ENCODE measurements around the gene PAGE2.
"Not testable (repeated sequence)": the region's sequence is repeated elsewhere in the genome, so short reads cannot be mapped to it uniquely, and the experiment has no call there.

Gene PAGE2, protein sequence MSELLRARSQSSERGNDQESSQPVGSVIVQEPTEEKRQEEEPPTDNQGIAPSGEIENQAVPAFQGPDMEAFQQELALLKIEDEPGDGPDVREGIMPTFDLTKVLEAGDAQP

DNA sequence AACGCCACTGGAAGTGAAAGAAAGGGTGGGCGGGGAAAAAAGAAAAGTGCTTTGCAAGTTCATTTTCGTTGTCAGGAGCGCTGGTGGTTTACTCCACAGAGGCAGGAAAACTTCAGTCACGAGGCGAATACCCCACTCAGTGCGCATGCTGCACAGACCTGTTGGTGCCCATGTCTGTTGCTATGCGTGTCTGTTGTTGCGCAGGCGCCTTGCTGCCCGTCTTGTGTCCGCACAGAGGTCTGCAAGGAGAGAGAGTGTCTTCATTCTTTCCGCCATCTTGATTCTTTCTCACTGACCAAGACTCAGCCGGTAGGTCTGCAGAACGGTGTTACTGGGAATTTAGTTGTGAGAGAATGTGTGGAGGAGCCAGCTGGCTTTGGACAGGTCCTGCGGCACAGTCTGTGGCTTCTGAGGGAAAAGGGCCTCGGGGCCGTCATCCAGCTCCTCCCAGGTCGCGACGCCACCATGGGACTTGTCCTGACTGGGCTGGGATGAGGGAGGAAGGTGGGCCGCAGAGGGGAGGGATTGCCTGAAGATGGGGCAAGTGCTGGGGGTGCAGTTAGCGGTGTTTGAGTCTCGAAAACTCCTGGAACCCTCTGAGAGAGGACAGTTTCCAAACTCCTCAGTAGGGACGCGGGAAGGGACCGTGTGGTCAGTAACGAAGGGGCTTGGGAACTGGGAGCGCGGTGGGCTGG is at the start of gene PAGE2:
TSS of gene PAGE2 (plus strand) at position 224 of the 695 bp plus-strand sequence. CDS start 1,003 bp downstream, outside the sequence.
- no peak for DNase-seq

DNA sequence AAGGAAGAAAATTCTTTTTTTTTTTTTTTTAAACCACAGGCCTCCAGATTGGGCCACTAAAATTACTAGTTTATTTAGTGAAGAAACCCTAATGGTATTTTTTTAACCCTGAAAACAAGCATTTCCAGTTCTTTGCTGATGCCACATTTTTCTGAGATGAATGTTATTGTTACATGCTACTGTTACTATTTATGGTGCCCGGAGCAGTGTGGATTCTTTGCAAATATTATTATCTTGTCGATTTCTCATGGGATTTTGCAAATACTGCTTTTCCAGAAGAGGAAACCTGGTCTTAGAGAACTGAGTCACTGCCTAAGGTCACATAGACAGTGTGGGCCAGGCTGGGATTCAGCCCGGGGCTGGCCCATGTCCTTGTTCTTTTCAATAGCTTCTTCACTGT is 49.3 kb upstream of the PAGE2 start:
- no peak for DNase-seq

DNA sequence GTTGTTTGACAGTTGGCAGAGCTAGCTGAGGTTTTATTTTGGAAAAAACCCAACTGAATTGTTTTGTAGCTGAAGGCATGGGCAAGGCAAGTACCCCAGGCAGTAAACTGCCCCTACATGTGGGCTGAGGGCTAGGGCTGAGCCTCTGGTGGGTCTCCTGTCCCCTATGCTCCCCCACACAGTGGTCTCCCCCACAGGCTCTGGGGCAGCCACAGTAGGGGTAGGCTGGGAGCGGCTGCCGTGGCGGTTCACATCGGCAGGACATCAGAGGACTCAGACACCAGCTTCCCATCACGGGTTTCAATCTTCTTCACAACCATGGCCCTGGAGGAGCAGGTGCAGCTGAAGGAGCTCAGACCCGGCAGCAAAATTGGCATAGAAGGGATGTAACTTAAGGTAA is 47.3 kb upstream of the PAGE2 start:
- no peak for DNase-seq

DNA sequence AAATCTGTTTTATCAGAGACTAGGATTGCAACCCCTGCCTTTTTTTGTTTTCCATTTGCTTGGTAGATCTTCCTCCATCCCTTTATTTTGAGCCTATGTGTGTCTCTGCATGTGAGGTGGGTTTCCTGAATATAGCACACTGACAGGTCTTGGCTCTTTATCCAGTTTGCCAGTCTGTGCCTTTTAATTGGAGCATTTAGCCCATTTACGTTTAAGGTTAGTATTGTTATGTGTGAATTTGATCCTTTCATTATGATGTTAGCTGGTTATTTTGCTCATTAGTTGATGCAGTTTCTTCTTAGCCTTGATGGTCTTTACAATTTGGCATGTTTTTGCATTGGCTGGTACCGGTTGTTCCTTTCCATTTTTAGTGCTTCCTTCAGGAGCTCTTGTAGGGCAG is 38.2 kb upstream of the PAGE2 start:
- DNase-seq = not testable (repeated sequence)

DNA sequence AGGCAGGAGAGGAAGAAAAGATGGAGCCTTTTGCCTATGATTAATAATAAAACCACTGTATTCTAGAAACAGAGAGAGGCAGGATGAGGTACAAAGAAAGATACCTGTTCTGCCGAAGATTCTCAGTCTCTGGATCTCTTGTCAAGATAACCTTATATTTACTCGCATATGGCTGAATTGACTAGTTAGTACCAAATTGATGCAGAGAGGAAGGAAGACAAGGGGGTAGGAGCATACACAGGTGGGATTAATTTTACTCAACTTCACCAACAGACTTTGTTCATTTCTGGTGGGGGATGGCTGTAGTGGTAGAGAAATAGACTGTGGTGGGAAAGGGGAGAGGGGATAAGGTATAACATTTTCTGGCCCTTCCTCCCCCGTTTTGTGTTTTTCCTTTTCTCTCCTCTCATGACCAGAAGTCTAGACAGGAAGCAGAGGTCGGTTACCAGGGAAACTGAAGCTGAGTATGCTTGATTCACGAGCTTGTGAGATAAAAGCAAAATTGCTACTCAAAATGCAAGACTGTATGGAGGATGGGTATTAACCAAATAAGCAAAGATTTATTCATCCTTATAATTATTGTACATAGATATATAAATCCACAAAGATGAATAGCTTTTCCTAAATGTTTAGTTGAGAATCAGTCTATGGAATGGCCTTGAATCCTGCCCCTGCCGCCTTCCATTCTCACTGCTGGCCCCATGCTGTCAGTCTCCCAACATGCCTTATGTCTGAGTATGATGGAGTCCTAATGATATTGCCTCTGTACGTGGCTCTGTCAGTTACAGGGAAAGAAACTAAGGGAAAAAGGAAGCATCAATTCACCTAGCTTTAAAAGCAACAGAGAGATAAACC is 31.8 kb upstream of the PAGE2 start:
- peak; percentile 10 to 48 for DNase-seq

DNA sequence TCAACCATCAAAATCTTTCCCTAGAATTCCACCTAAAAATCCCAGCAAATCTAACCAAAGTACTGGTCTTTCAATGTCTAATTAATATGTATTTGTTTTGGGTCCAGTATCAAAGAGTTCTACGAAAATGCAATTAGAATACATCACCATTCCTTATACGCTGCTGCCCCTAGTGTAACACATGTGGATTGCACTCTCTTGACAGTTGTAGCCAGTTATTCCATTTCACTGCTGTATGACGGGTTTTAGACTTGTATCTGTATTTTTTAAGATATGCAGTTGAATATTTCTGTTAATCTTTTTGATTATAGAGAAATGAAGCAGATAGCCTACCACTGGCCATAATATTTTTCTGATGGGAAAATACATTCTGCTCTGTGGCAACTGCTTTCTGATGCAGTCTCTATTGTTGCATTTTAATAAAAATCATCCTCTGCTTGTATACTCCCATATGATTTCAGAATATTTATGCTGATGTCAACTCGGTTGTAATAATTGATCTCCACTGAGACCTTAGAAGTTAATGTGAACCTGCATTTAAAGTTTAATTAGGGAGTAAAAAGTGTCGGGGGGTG is 31.1 kb upstream of the PAGE2 start:
- DNase-seq = peak; percentile 22 to 60

DNA sequence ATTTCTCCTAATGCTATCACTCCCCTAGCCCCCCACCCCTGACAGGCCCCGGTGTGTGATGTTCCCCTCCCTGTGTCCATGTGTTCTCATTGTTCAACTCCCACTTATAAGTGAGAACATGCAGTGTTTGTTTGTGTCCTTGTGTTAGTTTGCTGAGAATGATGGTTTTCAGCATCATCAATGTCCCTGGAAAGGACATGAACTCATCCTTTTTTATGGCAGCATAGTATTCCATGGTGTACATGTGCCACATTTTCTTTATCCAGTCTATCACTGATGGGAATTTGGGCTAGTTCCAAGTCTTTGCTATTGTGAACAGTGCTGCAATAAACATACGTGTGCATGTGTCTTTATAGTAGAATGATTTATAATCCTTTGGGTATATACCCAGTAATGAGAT is 21.6 kb upstream of the PAGE2 start:
- not testable (repeated sequence) for DNase-seq

DNA sequence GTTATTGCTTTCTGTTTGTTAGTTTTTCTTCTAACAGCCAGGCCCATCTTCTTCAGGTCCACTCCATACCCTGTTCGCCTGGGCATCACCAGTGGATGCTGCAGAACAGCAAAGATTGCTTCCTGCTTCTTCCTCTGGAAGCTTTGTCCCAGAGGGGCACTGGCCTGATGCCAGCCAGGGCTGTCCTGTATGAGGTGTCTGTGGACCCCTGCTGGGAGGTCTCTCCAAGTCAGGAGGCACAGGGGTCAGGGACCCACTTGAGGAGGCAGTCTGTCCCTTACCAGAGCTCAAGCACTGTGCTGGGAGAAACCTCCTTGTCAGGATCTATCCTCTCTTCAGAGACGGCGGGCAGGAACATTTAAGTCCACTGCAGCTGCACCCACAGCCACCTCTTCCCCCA is 16.5 kb upstream of the PAGE2 start:
- no peak for DNase-seq

DNA sequence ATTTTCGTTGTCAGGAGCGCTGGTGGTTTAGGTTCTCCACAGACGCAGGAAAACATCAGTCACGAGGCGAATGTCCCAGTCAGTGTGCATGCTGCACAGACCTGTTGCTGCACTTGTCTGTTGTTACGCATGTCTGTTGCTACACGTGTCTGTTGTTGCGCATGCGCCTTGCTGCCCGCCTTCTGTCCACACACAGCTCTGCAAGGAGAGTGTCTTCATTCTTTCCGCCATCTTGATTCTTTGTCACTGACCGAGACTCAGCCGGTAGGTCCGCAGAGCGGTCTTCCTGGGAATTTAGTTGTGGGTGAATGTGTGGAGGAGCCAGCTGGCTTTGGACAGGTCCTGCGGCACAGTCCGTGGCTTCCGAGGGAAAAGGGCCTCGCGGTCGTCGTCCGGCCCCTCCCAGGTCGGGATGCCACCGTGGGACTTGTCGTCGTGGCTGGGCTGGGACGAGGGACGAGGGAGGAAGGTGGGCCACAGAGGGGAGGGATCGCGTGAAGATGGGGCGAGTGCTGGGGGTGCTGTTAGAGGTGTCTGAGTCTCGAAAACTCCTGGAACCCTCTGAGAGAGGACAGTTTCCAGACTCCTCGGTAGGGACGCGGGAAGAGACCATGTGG is 13.9 kb upstream of the PAGE2 start, which contains the start of gene PAGE2B:
TSS of gene PAGE2B (plus strand) at position 180 of the 617 bp plus-strand sequence. CDS start 1,012 bp downstream, outside the sequence.
- no peak for DNase-seq

DNA sequence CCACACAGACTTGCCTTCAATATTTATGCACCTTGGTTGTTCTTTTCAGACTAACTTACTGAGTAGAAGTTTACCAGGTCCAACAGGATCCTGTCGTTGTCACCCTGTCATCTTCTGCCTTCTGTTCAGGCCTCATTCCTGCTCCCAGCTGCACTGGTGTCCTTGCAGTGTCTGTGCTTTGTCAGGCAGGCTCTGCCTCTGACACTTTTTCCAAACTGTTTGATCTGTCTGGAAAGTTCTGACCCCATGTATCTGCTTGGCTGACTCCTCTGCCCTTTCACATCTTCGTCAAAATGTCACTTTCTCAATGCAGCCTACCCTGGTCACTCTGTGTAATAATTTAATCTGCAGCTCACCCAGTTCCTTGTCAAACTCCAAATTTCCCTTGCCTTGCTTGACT is 9.9 kb downstream of the PAGE2 start:
- DNase-seq = no peak

DNA sequence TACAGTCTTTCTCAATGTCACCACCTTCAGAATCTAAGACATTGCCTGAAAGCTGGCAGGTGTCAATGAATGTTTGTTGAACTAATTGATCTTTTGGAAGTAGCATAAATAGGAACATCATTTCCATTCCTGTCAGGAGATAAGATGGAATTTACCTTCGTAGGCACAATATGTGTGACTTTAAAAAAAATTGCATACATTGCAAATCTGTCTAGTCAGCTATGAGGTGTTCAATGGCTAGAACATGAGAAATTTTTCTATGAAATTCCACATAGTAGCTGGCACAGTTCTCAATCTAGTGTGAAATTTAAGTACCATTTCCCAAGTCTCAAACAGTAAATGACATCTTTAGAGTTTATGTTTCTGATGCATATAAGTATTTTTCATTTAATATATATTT is 10.3 kb downstream of the PAGE2 start:
- DNase-seq = no peak

DNA sequence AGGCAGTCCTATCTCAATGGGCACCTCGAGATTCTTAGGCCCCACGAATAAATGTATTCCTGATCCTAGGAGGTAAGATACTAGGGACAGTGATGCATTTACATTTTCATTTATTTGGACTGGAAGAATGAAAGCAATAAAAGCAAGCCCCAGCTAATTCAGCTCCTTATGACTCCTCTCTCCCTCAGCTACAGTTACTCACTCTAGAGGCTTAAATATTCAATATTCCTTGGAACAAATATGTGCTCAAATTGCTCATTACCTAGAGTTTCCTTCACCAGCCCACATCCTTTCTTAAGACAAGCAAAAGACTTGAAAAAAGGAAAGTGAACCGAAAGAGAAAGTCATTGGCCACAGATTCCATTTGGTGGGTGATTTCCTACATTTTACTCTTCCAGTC is 13.9 kb downstream of the PAGE2 start:
- DNase-seq = no peak

DNA sequence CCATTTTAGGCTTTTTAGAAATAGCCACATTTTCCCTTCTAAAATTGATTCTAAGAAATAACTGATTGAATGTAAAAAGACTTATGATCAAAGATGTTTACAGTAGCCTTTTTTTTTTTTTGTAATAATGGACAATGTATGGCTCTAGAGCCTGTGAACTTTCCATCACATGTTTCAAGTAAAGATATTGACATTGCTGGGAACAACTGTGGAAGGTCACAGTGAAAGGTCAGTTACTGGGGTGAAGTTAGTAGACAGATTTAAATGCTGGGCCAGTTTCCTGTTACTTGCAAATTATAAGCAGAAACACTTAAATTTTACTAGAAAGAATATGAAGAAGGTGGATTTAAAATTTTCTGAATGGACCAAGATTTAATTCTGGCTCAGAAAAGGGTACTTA is 18.4 kb downstream of the PAGE2 start:
- no peak for DNase-seq

DNA sequence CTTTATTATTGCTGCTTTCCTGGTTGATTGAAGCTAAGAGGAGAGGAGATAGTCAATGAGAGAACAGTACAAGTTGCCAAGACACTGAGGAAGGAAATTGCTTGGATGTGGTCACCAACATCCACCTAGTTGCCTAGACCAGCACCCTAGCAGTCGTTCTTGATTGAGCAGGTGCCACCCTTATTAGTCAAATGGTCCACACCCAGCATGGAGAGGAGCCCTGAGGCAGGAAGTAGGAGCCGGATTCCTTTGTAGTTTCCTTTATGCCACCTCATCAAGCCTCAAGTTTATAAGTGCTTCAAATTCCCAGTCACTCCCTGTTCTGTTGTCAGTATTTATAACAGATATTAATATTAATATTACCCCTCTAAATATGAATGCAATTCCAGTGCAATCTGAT is 19.1 kb downstream of the PAGE2 start:
- DNase-seq = no peak

DNA sequence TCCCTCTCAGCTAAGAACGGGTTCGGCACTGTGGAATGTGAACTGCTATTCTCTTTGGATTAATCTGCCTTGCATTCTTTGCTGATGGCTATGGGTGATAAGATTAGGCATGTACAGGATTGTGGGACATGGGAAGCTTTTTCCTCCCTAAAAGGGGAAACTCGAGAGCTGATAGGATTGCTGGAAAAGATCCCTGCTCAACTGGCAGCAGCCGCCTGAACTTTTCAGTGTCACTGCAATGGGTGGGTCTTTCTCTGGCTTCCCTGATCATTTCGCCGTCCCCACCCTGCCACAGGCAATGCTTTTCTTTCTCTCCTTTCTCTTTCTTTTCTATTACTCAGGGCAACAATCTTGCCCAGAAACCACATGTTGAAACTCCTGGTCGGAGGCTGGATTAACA is 20.5 kb downstream of the PAGE2 start:
- no peak for DNase-seq

DNA sequence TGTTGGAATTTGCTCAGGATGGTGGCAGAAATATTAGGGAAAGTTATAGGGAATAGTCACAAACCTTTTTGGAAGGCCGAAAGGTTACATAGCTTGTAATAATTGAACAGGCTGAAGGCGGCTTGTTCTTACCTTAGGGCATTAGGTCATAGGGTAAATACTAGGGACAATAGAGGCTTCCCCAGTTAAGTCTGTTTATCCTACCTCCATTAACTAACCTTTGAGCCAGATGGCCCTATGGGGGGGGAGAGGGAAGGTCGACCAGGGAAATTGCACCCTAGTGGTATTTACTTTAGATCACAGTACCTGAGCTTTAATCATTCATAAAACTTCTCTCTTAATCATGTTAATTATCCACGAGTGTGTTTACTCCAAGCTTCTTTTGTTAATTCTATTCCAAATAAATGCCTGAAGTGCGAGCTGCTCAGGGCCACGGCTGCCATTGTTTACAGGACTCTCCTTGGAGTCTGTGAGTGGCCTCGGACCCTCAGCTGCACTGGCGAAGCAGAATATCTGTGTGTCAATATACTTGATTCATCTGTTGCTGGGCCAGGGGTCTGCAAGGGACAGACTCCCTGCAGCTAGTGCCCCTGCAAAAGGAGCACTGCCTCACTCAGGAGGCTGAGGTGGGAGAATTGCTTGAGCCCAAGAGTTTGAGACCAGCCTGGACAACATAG is 22.9 kb downstream of the PAGE2 start:
- no peak for DNase-seq

DNA sequence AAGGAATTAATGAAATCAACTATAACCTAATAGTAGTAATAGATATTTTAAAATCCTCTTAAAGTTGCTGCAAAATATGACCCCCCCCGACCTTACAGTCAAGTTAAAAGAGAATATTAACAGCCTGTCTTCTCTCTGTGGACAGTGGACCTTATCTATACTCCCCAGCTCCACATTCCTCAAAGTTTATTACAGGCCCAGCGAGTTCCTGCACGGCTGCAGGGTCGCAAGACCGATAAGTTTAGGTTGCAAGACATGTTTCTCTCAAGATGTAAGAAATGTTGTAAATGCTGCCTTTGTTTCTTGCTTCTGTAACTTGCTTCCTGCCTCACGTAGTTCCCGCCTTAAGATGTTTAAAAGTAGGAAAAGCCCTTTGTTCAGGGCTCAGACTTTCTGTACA is 27.8 kb downstream of the PAGE2 start:
- not testable (repeated sequence) for DNase-seq

DNA sequence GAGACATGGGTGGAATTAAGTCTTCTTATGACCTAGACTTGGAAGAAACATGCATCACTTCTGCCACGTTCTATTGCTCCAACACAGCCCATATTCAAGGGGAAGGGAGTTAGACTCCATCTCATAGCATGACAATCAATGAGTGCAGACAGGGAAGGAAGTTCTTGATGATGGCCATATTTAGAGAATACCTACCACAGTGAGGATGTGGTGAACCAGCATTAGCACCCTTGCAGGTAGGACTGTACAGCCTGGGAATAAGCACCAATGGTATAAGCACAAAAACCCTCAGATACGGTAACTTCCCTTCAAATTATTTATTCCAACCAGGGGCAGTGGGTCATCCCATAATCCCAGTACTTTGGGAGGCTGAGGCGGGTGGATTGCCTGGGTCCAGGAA is 29.8 kb downstream of the PAGE2 start:
- DNase-seq = peak in 1 of 2 donors; percentile 28

DNA sequence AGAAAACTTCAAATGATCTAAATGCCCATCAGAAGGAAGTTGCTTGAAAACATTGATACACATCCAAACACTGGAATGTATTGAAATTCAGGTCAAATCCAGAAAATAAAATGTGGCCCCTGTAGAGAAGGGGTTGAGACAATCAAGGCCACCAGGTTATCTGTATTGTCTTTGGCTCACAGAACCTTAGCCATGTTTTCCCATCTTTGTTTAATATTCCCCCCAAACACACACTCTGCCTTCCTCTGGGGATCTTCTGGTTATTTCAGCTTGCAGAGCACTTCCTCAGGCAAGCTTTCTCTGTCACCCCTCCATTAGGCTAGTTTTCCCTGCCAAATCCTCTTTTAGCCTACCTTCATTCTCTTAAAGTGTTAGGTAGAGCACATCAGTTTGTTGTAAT is 30.5 kb downstream of the PAGE2 start:
- DNase-seq = no peak

DNA sequence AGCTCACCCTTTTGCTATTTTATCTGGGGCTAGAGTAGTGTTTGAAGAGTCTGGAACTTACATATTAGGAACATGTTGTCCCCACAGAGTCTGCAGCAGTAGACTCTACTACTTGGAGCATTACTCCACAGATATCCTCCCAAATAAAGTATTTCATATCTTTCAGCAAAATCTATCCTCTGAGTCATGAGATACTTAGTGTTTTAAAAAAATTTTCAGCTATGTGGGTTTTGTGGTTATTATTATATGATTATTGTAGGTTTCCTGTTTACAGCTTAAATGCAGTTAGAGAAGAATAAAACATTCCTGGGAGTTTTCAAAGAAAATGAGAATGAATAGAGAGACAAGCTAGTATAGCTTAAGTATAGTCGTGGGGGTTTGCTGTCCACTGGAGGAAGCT is 30.9 kb downstream of the PAGE2 start:
- DNase-seq = no peak

DNA sequence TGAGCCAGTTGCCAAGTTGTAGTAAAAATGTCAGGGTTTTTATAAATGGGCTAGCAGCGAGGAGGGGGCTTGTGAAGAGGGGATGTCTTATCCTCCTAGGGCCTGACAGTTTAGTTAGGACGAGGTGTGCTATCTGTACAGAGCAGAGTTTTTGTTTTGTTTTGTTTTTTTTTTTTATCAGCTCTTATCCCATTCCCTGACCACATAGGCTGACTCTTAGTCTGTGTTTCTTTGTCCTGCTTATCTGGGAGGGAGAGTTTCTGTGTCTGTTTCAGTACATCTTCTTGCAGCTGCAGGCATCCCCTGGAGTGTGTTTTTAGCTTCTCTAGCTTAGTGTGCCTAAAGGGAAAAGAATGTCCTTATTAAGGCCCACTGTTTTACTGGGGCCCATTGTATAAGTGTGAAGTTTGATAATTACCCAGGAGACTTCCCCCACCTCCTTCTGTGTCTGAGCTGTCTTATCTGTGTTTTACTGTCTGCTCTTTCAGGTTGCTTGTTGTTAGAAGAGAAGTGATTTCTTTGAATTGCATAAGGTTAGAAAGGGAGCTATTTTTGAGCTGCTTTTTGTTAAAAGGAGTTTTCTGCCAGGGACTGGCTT is 32.0 kb downstream of the PAGE2 start:
- no peak for DNase-seq

DNA sequence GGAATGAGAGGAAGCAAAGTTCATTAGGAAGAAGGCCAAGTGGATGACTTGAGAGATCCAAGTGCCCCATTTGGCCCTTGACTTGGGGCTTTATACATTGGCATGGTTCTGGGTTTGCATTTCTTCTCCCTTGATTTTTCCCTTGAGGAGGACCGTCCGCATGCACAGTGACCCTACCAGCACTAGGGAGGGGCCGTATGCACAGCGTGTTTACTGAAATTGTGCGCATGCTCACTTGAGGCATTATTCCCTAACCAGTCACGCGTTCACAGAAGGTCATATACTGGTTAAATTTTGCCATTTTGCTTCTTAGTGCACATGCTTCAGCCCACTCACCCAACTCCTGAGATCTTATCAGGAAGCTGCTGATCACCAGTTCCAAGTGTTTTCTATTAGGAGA is 35.1 kb downstream of the PAGE2 start:
- DNase-seq = no peak
